ENCODE measurements around the gene JARID2.

The JARID2 gene

GRCh38 chr6:15449011-15449410, 203.1 kb downstream of the JARID2 start:
- DNase-seq, result no peak

GRCh38 chr6:15451738-15452137, 205.9 kb downstream of the JARID2 start:
- DNase-seq, result no peak

GRCh38 chr6:15452182-15452941, 206.5 kb downstream of the JARID2 start:
- DNase-seq, result peak in 1 of 5 donors; percentile 11

- no peak for DNase-seq
Observed at GRCh38 chr6:15453186-15453585, 207.3 kb downstream of the JARID2 start.

GRCh38 chr6:15453622-15454021, 207.8 kb downstream of the JARID2 start:
- DNase-seq, result no peak

GRCh38 chr6:15456422-15456821, 210.6 kb downstream of the JARID2 start:
- DNase-seq, result no peak

- DNase-seq, result no peak
Observed at GRCh38 chr6:15457121-15457650, 211.3 kb downstream of the JARID2 start.

- no peak for DNase-seq
Observed at GRCh38 chr6:15458021-15458459, 212.2 kb downstream of the JARID2 start.

GRCh38 chr6:15460110-15460727, 214.3 kb downstream of the JARID2 start:
- no peak for DNase-seq

GRCh38 chr6:15461127-15461944, 215.5 kb downstream of the JARID2 start:
- no peak for DNase-seq

- no peak for DNase-seq
Observed at GRCh38 chr6:15462256-15462655, 216.4 kb downstream of the JARID2 start.

- no peak for DNase-seq
Observed at GRCh38 chr6:15462717-15463525, 217.1 kb downstream of the JARID2 start.

- peak; percentile 14 to 56 (median 38) for DNase-seq
Observed at GRCh38 chr6:15464211-15464725, 218.4 kb downstream of the JARID2 start.

- DNase-seq, result no peak
Observed at GRCh38 chr6:15465212-15465611, 219.3 kb downstream of the JARID2 start.

- DNase-seq, result no peak
Observed at GRCh38 chr6:15470746-15471145, 224.9 kb downstream of the JARID2 start.

GRCh38 chr6:15472621-15473020, 226.8 kb downstream of the JARID2 start:
- DNase-seq, result no peak

- no peak for DNase-seq
Observed at GRCh38 chr6:15473174-15473573, 227.3 kb downstream of the JARID2 start.

GRCh38 chr6:15473741-15474161, 227.9 kb downstream of the JARID2 start:
- DNase-seq, result no peak

GRCh38 chr6:15474196-15474595, 228.3 kb downstream of the JARID2 start:
- DNase-seq, result no peak

- no peak for DNase-seq
Observed at GRCh38 chr6:15475261-15475660, 229.4 kb downstream of the JARID2 start.

GRCh38 chr6:15475872-15476271, 230.0 kb downstream of the JARID2 start:
- DNase-seq, result no peak
